Upper lobe of right lung (tissue), 1 donor: ENCODE measurements around the gene RNF150. TPM values are rescaled to one million over a fixed set of nuclear protein-coding genes. Genes with fewer than 3 reads are reported as not detected.
"Not testable (repeated sequence)": the region's sequence is repeated elsewhere in the genome, so short reads cannot be mapped to it uniquely, and the experiment has no call there.

ENCODE experiments used
- ATAC-seq: fragments of 200-7000 bp; cut with Tn5 transposase; one replicate; pipeline ENCODE4 v1.9.1; 2020; ENCODE audit warnings: mild to moderate bottlenecking, moderate library complexity
- DNase-seq: peaks from one replicate; pipeline ENCODE4 v3.0.0-alpha.2; 2020
- H3K27ac ChIP-seq: fragments of 200-600 bp; one replicate; pipeline ENCODE4 v1.8.0; 2022
- H3K27me3 ChIP-seq: fragments of 200-600 bp; one replicate; pipeline ENCODE4 v1.8.0; 2022; ENCODE audit warnings: mild to moderate bottlenecking
- H3K36me3 ChIP-seq: fragments of 200-600 bp; one replicate; pipeline ENCODE4 v1.8.0; 2022
- H3K4me1 ChIP-seq: fragments of 200-600 bp; one replicate; pipeline ENCODE4 v1.8.0; 2022
- H3K4me3 ChIP-seq: fragments of 200-600 bp; one replicate; pipeline ENCODE4 v1.8.0; 2022; ENCODE audit warnings: mild to moderate bottlenecking
- H3K9me3 ChIP-seq: fragments of 200-600 bp; one replicate; pipeline ENCODE4 v1.8.0; 2022
- CTCF ChIP-seq: fragments of 200-600 bp; IDR thresholded peaks from one replicate; pipeline ENCODE4 v1.8.0; 2022; ENCODE audit warnings: antibody characterized with exemption
- intact Hi-C: fragments of 100-400 bp; cut with DNase I; formaldehyde crosslinking; loops from one replicate; pipeline ENCODE4 v1.11.0; 2022
- total RNA-seq: library from RNA; stranded (reverse); fragmentation: NEBNext Ultra II Directional; extraction: Animal tissue kit (Norgen Biotek cat#: 25700); gene quantifications from one replicate; pipeline ENCODE4 v1.2.1, GENCODE V29; 2021
- donor health status: DM: no; HTN: yes; CAD: no; lungs with severe emphysema.

RNF150 gene
- total RNA-seq, 1 donor from 2014 or later, result 2.4 TPM

GRCh38 chr4:141170671-141171070 is 37.4 kb upstream of the RNF150 start:
- no peaks in the 10 kb centered on the region for H3K9me3 ChIP-seq
- TF ChIP-seq CTCF, result no peak
- DNase-seq, result no peak

GRCh38 chr4:141169391-141169790 is 36.1 kb upstream of the RNF150 start:
- H3K4me1 ChIP-seq, result no peaks in the 10 kb centered on the region
- no peak overlapping the region for H3K27ac ChIP-seq
- no peak overlapping the region for H3K4me3 ChIP-seq
- H3K9me3 ChIP-seq, result no peaks in the 10 kb centered on the region
- no peaks in the 10 kb centered on the region for H3K27me3 ChIP-seq
- no peaks in the 10 kb centered on the region for H3K36me3 ChIP-seq
- DNase-seq (no peak), ATAC-seq (no peak)
- no peak for TF ChIP-seq CTCF
- intact Hi-C loops, result no loop called here

More at GRCh38 chr4:141170671-141171070, 37.4 kb upstream of the RNF150 start:
- Histone ChIP-seq H3K27ac (no peak overlapping the region), H3K36me3 (no peaks in the 10 kb centered on the region), H3K4me3 (no peak overlapping the region), H3K4me1 (no peaks in the 10 kb centered on the region), H3K27me3 (no peaks in the 10 kb centered on the region)
- no peak for ATAC-seq
- intact Hi-C loops, result no loop called here

DNA sequence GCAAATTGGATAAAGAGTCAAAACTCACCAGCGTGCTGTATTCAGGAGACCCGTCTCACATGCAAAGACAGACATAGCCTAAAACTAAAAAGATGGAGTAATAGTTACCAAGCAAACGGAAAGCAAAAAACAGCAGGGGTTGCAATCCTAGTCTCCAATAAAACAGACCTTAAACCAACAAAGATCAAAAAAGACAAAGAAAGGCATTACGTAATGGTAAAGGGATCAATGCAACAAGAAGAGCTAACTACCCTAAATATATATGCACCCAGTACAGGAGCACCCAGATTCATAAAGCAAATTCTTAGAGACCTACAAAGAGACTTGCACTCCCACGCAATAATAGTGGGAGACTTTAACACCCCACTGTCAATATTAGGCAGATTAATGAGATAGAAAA is 31.7 kb upstream of the RNF150 start:
- DNase-seq, ATAC-seq, H3K4me3 ChIP-seq, H3K27me3 ChIP-seq, intact Hi-C loops, H3K4me1 ChIP-seq, H3K9me3 ChIP-seq, H3K27ac ChIP-seq, H3K36me3 ChIP-seq: not testable (repeated sequence)

GRCh38 chr4:141159027-141159426 is 25.8 kb upstream of the RNF150 start:
- intact Hi-C loops, result no loop called here
- Histone ChIP-seq H3K4me3 (no peak overlapping the region), H3K36me3 (no peaks in the 10 kb centered on the region), H3K9me3 (no peaks in the 10 kb centered on the region), H3K27ac (no peak overlapping the region), H3K27me3 (no peaks in the 10 kb centered on the region), H3K4me1 (no peaks in the 10 kb centered on the region)
- no peak for TF ChIP-seq CTCF
- ATAC-seq, result no peak
- no peak for DNase-seq

DNA sequence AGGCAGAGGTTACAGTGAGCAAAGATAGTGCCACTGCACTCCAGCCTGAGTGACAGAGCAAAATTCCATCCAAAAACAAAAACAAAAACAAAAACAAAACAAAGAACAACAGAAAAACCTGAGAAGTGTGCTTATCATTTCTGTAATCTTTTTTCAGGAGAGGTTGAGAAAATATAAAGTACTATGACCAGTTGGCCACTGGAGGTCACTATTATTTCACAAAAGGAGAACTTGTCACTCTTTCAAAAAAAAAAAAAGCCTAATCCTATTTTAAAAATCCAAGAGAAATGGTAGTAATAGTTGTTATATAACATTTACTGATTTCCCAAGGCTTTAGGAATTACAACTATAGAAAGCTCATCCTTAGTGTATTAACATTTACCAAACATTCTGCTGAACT is 24.9 kb upstream of the RNF150 start:
- H3K27me3 ChIP-seq, result no peaks in the 10 kb centered on the region
- peak; percentile 57 for TF ChIP-seq CTCF
- no peaks in the 10 kb centered on the region for H3K9me3 ChIP-seq
- ATAC-seq (peak; percentile 48), DNase-seq (no peak)
- H3K4me3 ChIP-seq, result no peak overlapping the region
- no peaks in the 10 kb centered on the region for H3K36me3 ChIP-seq
- H3K27ac ChIP-seq, result no peak overlapping the region
- no peaks in the 10 kb centered on the region for H3K4me1 ChIP-seq
- intact Hi-C loops, result no loop called here

DNA sequence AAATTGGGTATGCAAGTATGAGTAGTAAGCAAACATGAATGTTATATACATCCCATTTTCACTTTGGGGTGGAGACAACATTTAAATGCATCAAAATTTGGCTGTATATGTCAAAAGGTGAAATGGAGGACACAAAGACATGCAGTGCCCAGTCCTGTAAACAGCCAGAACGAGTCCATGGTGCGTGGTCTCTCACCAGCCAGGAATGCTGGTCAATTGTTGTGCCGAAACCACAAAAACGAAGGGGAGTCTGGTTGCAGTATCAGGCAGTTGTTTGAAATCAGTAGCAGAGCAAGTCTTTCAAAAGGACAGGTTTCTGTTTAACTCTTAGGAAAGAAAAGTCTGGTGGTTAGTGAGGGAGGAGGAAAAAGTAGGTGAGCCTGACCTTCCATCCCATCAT is 22.3 kb upstream of the RNF150 start:
- H3K27me3 ChIP-seq, result peaks cover 3% of the 10 kb centered on the region
- no peaks in the 10 kb centered on the region for H3K4me1 ChIP-seq
- H3K36me3 ChIP-seq, result no peaks in the 10 kb centered on the region
- DNase-seq (no peak), ATAC-seq (no peak)
- H3K9me3 ChIP-seq, result no peaks in the 10 kb centered on the region
- no peak for TF ChIP-seq CTCF
- intact Hi-C loops, result no loop called here
- H3K4me3 ChIP-seq, result no peak overlapping the region
- H3K27ac ChIP-seq, result no peak overlapping the region
